Duodenal mucosa (tissue), 2 donors: ENCODE measurements around the gene NSUN5.
A peak's percentile ranks its signal among the peaks of the same experiment; 100 is the strongest.
"Not testable (repeated sequence)": the region's sequence is repeated elsewhere in the genome, so short reads cannot be mapped to it uniquely, and the experiment has no call there.

Source experiments
- H3K27ac ChIP-seq: one replicate; pipeline ENCODE4 v1.7.0; 2013; ENCODE audit warnings: low read depth, low read length
- H3K27me3 ChIP-seq, 2 donors: one replicate each; pipeline ENCODE4 v1.7.0; 2013; ENCODE audit warnings: low read length in 2 of 2, control low read depth in 1 of 2; ENCODE audit not compliant: insufficient read depth in 2 of 2, control insufficient read depth in 1 of 2
- H3K36me3 ChIP-seq, 2 donors: one replicate each; pipeline ENCODE4 v1.7.0; 2013; ENCODE audit warnings: low read length in 2 of 2, control low read depth in 1 of 2; ENCODE audit not compliant: insufficient read depth in 2 of 2, control insufficient read depth in 1 of 2
- H3K4me1 ChIP-seq, 2 donors: one replicate each; pipeline ENCODE4 v1.7.0; 2013; ENCODE audit warnings: low read length in 2 of 2, control low read depth in 1 of 2; ENCODE audit not compliant: insufficient read depth in 2 of 2, control insufficient read depth in 1 of 2
- H3K4me3 ChIP-seq, 2 donors: one replicate each; pipeline ENCODE4 v1.7.0; 2013; ENCODE audit warnings: low read length in 2 of 2, low read depth in 1 of 2
- H3K9ac ChIP-seq, 2 donors: one replicate each; pipeline ENCODE4 v1.7.0; 2013; ENCODE audit warnings: low read length in 2 of 2, low read depth in 1 of 2
- H3K9me3 ChIP-seq, 2 donors: one replicate each; pipeline ENCODE4 v1.7.0; 2013; ENCODE audit warnings: low read length in 2 of 2, control low read depth in 1 of 2; ENCODE audit not compliant: control insufficient read depth in 1 of 2

NSUN5 gene

DNA sequence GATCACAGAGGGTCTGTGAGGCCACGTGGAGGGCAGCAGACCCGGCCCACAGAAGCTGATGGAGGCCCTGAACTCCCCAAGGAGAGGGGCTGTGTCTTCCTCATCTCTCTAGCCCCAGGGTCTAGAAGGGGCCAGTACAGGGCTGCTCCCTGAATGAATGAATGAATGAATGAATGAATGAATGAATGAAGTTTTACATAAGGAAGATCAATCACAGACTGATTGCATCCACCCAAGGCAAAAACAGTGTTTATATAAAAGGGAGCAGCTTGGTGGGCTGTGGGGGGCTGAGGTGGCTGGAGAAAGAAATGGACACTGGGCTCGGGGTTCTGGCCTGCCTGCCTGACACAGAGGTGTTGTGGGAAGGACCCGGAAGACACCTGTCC lies 4.9 kb upstream of the NSUN5 start:
- Histone ChIP-seq H3K9ac (no peak overlapping the region), H3K4me3 (no peak overlapping the region), H3K27me3 (no peaks in the 10 kb centered on the region), H3K27ac (no peak overlapping the region), H3K36me3 (no peaks in the 10 kb centered on the region), H3K4me1 (peaks cover 0 to 4% of the 10 kb centered on the region in 2 donors), H3K9me3 (no peaks in the 10 kb centered on the region)

GRCh38 chr7:73312831-73313520 lies 4.3 kb upstream of the NSUN5 start:
- Histone ChIP-seq H3K4me1 (peaks cover 0 to 5% of the 10 kb centered on the region in 2 donors), H3K9me3 (no peaks in the 10 kb centered on the region), H3K27me3 (no peaks in the 10 kb centered on the region), H3K36me3 (no peaks in the 10 kb centered on the region), H3K9ac (no peak overlapping the region), H3K4me3 (no peak overlapping the region), H3K27ac (no peak overlapping the region)

DNA sequence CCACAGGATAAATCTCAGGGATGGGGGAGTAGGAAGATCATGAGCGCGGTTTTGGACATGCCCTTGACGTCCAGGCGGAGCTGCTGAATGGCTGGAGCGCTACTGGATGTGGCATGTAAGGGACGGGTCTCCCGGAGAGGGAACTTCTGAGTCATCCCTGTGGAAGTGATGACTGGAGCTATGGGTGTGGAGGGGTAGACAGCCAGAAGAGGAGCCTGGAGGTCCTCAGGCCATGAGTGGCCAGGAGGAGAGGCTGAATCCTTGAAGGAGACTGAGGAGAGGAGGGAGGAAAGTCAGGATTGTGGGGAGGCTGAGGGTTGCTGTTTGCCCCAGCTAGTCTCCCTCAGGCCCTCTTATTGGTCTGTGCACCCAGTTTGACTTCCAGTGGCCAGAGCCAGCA lies 2.8 kb upstream of the NSUN5 start:
- not testable (repeated sequence) for H3K36me3 ChIP-seq, H3K4me3 ChIP-seq, H3K27me3 ChIP-seq, H3K4me1 ChIP-seq, H3K27ac ChIP-seq, H3K9me3 ChIP-seq, H3K9ac ChIP-seq

- Histone ChIP-seq H3K4me3 (peak overlapping the region; percentile 78 to 87), H3K9ac (peak overlapping the region; percentile 51 to 54), H3K27ac (peak overlapping the region; percentile 6), H3K9me3 (no peaks in the 10 kb centered on the region), H3K27me3 (no peaks in the 10 kb centered on the region), H3K36me3 (peaks cover 3 to 27% of the 10 kb centered on the region in 2 donors), H3K4me1 (peaks cover 4 to 9% of the 10 kb centered on the region in 2 donors)
These were observed 457 bp downstream of the NSUN5 start for GRCh38 chr7:73308074-73308664.

DNA sequence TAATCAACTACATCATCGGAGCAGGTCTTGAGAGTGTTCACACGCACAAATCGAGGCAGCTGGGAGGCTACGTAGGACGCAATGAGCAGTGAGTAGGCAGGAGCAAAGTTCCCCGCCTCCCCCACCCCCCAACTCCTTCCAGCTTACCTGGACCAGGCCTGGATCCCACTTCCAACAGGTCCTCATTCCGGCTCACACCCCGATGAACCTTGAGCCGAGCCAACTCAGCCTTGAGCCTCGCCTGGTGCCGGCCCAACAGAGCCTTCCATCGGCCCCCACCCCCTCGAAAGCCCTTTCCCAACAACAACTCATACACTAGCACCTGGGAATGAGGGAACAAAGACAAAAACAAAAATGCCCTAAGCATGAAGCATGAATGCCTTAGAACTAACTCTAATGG lies 1.2 kb downstream of the NSUN5 start:
- Histone ChIP-seq H3K4me1 (peaks cover 4 to 9% of the 10 kb centered on the region in 2 donors), H3K36me3 (peaks cover 3 to 31% of the 10 kb centered on the region in 2 donors), H3K27me3 (no peaks in the 10 kb centered on the region), H3K9ac (no peak overlapping the region), H3K9me3 (no peaks in the 10 kb centered on the region), H3K27ac (no peak overlapping the region), H3K4me3 (peak overlapping the region; percentile 78 to 87)

GRCh38 chr7:73304612-73305387 lies 3.8 kb downstream of the NSUN5 start:
- not testable (repeated sequence) for H3K27me3 ChIP-seq, H3K9me3 ChIP-seq, H3K27ac ChIP-seq, H3K9ac ChIP-seq, H3K4me1 ChIP-seq, H3K4me3 ChIP-seq
- H3K36me3 ChIP-seq: peaks cover 3 to 31% of the 10 kb centered on the region in 2 donors

DNA sequence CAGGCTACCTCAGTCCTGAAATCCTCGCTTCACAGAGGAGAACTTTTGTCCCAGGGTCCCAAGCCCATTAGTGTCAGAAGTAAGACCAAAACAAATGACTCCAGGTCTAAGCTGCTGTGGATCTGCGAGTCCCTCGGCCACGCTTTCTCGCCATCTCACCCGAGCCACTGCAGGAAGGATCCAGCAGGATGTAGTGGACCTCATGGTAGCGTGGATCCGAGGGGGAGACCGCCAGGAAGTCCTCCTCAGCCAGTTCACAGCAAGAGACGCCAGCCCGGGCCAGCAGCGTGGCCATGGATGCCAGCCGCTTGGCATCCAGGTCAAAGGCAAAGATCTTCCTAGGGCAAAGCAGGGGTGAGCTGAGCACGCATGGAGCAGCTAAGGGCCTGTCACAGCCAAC lies 4.6 kb downstream of the NSUN5 start:
- Histone ChIP-seq H3K4me1 (peaks cover 4 to 6% of the 10 kb centered on the region in 2 donors), H3K9me3 (no peaks in the 10 kb centered on the region), H3K4me3 (no peak overlapping the region), H3K27ac (no peak overlapping the region), H3K27me3 (no peaks in the 10 kb centered on the region), H3K36me3 (peaks cover 3 to 31% of the 10 kb centered on the region in 2 donors), H3K9ac (no peak overlapping the region)

GRCh38 chr7:73303546-73303945 lies 5.1 kb downstream of the NSUN5 start:
- H3K36me3 ChIP-seq: peaks cover 3 to 31% of the 10 kb centered on the region in 2 donors
- no peak overlapping the region for H3K27ac ChIP-seq
- no peaks in the 10 kb centered on the region for H3K27me3 ChIP-seq
- H3K9me3 ChIP-seq: no peaks in the 10 kb centered on the region
- no peak overlapping the region for H3K9ac ChIP-seq
- H3K4me3 ChIP-seq: no peak overlapping the region
- H3K4me1 ChIP-seq: peaks cover 4 to 6% of the 10 kb centered on the region in 2 donors

- H3K27ac ChIP-seq, H3K9me3 ChIP-seq, H3K4me3 ChIP-seq, H3K9ac ChIP-seq, H3K4me1 ChIP-seq, H3K27me3 ChIP-seq: not testable (repeated sequence)
- peaks cover 3 to 31% of the 10 kb centered on the region in 2 donors for H3K36me3 ChIP-seq
These were observed 5.8 kb downstream of the NSUN5 start for GRCh38 chr7:73302846-73303245.

DNA sequence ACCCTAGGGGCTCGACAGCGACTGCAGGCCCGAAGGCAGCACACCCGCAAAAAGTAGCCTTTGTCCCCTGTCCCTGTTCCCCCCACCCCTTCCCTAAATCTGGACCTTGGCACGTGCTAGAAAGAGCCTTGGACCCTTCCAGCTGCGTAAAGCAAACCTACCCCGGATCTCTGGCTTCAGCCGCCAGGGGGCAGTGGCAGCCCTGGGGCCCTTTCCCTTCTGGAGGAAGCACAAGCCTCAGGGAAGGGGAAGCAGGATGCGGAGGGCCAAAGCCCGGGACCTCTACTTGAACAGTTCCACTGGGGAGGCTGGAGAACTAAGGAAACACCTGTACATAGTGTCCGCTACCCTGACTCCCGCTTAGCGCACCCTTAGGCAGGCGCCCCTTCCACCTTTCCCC lies 7.5 kb downstream of the NSUN5 start:
- H3K9me3 ChIP-seq, H3K4me3 ChIP-seq, H3K27ac ChIP-seq, H3K27me3 ChIP-seq, H3K9ac ChIP-seq, H3K4me1 ChIP-seq: not testable (repeated sequence)
- H3K36me3 ChIP-seq: peaks cover 3 to 24% of the 10 kb centered on the region in 2 donors
